ENCODE measurements around the gene CCDC198.

Gene CCDC198

DNA sequence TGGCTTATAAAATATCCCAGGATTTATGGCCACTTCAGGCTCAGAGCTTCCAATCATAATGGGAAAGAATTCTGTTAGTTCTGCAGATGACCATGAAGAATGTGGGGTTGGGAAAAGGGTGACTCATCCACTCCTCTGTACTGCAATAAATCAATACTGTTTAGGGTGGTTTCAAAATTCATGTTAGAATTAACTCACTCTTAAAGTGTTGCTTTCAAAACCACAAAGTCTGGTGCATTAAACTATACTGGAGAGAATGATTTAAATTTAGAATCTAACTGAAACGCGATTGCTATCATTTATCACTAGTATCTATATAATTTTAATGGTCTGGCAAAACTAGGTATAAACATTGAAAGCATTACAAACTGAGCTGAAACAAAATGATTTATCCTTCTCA is 798 bp downstream of the CCDC198 start:
- peak; percentile 72 for DNase-seq (ENCODE audit: low read depth)
- TF ChIP-seq, protein P1, sequence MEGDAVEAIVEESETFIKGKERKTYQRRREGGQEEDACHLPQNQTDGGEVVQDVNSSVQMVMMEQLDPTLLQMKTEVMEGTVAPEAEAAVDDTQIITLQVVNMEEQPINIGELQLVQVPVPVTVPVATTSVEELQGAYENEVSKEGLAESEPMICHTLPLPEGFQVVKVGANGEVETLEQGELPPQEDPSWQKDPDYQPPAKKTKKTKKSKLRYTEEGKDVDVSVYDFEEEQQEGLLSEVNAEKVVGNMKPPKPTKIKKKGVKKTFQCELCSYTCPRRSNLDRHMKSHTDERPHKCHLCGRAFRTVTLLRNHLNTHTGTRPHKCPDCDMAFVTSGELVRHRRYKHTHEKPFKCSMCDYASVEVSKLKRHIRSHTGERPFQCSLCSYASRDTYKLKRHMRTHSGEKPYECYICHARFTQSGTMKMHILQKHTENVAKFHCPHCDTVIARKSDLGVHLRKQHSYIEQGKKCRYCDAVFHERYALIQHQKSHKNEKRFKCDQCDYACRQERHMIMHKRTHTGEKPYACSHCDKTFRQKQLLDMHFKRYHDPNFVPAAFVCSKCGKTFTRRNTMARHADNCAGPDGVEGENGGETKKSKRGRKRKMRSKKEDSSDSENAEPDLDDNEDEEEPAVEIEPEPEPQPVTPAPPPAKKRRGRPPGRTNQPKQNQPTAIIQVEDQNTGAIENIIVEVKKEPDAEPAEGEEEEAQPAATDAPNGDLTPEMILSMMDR (IDR thresholded peaks at IDR 0.05; ENCODE audit: low read depth, low read length, missing control alignments): no peak
- in situ Hi-C loops (cut with HindIII; ENCODE audit: low sequenced_read_pairs): loop anchor here (25.0 kb wide), 1 partner anchor 569 kb away; no protein-coding TSS in a partner anchor
- H3K4me3 ChIP-seq (ENCODE audit: low read depth, low read length): no peak overlapping the region

DNA sequence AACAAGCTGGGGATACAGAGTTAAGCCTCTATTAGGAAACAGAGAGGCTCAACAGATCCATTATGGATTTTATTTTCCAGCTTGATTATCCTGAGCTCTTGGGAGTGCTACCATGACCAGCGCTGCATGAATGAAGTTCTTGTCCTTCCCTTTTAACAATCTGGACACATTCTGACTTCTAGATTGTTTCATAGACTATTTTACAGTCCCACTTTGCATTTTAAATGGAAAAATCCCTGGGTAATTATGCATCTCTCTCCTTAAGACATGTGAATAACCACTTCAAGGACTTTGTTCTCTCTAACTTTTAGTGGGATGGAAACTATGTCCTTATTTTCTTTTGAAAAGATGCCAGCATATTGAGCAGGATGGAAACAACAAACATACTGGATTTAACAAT is 2.0 kb downstream of the CCDC198 start:
- no peak overlapping the region for H3K4me3 ChIP-seq (ENCODE audit: low read depth, low read length)
- TF ChIP-seq, protein P1 (IDR thresholded peaks at IDR 0.05; ENCODE audit: low read depth, low read length, missing control alignments): no peak
- in situ Hi-C loops (cut with HindIII; ENCODE audit: low sequenced_read_pairs): loop anchor here (25.0 kb wide), 1 partner anchor 571 kb away; no protein-coding TSS in a partner anchor
- no peak for DNase-seq (ENCODE audit: low read depth)

DNA sequence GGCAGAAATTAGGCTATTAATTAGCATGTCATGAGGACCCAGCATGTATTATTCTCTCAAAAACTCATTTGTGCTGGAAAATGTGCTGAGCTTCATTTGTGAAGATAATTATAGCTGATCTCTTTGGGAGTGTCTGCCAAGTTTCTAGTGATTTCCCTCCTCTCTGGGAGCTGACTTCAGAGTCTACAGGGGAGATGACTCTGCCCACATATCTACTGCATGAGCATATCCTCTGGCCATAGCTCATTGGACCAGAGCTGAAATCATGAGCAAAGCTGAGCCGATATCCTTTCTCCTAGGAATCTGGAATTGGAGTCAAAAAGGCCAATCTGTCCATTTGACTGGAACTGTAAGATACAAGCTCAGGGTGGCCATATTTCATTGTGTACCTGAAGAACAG is 5.9 kb downstream of the CCDC198 start:
- TF ChIP-seq, protein P1 (IDR thresholded peaks at IDR 0.05; ENCODE audit: low read depth, low read length, missing control alignments): no peak
- no peak overlapping the region for H3K4me3 ChIP-seq (ENCODE audit: low read depth, low read length)
- DNase-seq (ENCODE audit: low read depth): no peak
- in situ Hi-C loops (cut with HindIII; ENCODE audit: low sequenced_read_pairs): loop anchor here (25.0 kb wide), 1 partner anchor 575 kb away; no protein-coding TSS in a partner anchor

DNA sequence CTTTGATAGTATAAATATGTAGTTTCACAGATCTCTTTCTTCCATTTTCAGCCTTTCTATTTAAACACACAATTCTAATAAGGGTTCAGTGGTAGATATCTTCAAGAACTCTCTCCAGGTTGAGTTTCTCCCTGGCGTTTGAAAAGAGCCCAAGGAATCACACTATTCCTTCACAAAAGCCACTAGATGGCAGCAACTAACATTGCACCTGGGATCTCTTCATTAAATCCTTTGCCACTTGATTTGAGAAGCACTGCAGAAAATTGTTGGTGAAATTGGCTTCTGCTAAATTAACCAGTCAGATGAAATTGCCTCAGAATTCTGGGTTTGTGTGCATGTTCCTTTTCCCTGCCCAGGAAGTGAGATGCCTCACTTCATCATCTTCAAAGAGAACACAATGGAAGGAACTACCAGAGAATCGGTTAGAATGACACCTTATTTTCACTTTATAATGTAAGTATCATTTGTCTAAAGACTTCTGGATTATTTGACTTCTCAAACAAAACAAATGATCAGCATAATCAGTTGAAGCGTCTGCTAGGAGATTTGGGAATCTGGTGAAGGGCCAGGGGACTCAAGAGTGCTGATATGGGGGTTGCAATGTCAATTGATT is 6.8 kb downstream of the CCDC198 start:
- in situ Hi-C loops (cut with HindIII; ENCODE audit: low sequenced_read_pairs): loop anchor here (25.0 kb wide), 1 partner anchor 575 kb away; no protein-coding TSS in a partner anchor
- peak; percentile 49 for DNase-seq (ENCODE audit: low read depth)
- no peak overlapping the region for H3K4me3 ChIP-seq (ENCODE audit: low read depth, low read length)
- TF ChIP-seq, protein P1 (IDR thresholded peaks at IDR 0.05; ENCODE audit: low read depth, low read length, missing control alignments): peak; percentile 81

DNA sequence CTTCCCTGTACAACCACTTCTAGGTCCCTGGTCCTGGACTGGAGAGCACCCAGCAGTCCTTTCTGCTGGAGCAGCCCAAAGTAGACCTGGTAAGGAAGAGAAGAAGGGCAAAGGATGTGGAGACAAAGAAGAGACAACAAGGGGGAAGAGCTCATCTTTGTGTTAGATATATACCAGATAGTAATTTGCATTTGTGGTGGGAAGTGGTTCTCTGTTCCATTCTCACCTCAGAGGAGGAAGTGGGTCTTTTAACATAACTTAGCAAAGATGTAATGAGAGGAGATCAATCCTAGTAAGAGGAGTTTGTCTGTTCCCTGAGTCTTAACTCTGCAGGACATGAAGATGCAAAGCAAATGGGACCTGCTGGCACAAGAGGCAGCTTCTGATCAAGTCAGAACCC is 8.0 kb downstream of the CCDC198 start:
- in situ Hi-C loops (cut with HindIII; ENCODE audit: low sequenced_read_pairs): loop anchor here (25.0 kb wide), 1 partner anchor 577 kb away; no protein-coding TSS in a partner anchor
- no peak overlapping the region for H3K4me3 ChIP-seq (ENCODE audit: low read depth, low read length)
- no peak for DNase-seq (ENCODE audit: low read depth)
- TF ChIP-seq, protein P1 (IDR thresholded peaks at IDR 0.05; ENCODE audit: low read depth, low read length, missing control alignments): no peak

DNA sequence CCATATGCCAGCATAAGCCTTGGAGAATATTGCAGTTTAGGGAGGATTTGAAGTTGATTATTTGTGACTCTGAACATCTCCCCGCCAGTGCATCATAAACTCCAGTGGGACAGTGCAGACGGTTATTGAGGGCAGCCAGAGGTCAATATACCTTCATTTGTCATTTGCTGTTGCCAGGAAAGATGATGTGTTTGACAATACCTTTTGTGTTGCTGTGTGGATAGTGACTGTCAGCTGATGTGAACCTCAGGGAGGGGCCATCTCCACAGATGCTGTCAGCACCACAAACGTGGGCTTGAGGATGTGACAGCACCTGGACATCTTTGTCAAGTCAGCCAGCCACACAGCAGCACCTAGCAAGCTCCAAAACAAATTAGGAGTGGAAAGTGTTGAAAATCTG is 11.5 kb downstream of the CCDC198 start:
- no peak for DNase-seq (ENCODE audit: low read depth)
- no peak overlapping the region for H3K4me3 ChIP-seq (ENCODE audit: low read depth, low read length)
- in situ Hi-C loops (cut with HindIII; ENCODE audit: low sequenced_read_pairs): loop anchor here (25.0 kb wide), 1 partner anchor 580 kb away; no protein-coding TSS in a partner anchor
- TF ChIP-seq, protein P1 (IDR thresholded peaks at IDR 0.05; ENCODE audit: low read depth, low read length, missing control alignments): no peak
